ENCODE results near the gene PTCSC3.

- TF ChIP-seq POLR2A (IDR thresholded peaks at IDR 0.05; ENCODE audit: low read length), result no peak
- no peak for TF ChIP-seq HMGXB4 (CRISPR knock-in tag; IDR thresholded peaks at IDR 0.05; ENCODE audit: borderline replicate concordance)
- TF ChIP-seq JUNB (IDR thresholded peaks at IDR 0.05), result no peak
- TF ChIP-seq CEBPB (IDR thresholded peaks at IDR 0.05), result no peak
- no peak for TF ChIP-seq RFX5 (IDR thresholded peaks at IDR 0.05)
- TF ChIP-seq, protein P1, sequence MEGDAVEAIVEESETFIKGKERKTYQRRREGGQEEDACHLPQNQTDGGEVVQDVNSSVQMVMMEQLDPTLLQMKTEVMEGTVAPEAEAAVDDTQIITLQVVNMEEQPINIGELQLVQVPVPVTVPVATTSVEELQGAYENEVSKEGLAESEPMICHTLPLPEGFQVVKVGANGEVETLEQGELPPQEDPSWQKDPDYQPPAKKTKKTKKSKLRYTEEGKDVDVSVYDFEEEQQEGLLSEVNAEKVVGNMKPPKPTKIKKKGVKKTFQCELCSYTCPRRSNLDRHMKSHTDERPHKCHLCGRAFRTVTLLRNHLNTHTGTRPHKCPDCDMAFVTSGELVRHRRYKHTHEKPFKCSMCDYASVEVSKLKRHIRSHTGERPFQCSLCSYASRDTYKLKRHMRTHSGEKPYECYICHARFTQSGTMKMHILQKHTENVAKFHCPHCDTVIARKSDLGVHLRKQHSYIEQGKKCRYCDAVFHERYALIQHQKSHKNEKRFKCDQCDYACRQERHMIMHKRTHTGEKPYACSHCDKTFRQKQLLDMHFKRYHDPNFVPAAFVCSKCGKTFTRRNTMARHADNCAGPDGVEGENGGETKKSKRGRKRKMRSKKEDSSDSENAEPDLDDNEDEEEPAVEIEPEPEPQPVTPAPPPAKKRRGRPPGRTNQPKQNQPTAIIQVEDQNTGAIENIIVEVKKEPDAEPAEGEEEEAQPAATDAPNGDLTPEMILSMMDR (IDR thresholded peaks at IDR 0.05), result no peak
- TF ChIP-seq KDM1A (IDR thresholded peaks at IDR 0.05; ENCODE audit: low read depth), result no peak
- TF ChIP-seq ELK1 (IDR thresholded peaks at IDR 0.05; ENCODE audit: low read depth, low read length), result no peak
- no peak for TF ChIP-seq EP300 (IDR thresholded peaks at IDR 0.05)
- TF ChIP-seq FOXS1 (CRISPR knock-in tag; IDR thresholded peaks at IDR 0.05), result no peak
- TF ChIP-seq, protein P2, sequence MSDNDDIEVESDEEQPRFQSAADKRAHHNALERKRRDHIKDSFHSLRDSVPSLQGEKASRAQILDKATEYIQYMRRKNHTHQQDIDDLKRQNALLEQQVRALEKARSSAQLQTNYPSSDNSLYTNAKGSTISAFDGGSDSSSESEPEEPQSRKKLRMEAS (IDR thresholded peaks at IDR 0.05), result no peak
- no peak for TF ChIP-seq CHD4 (IDR thresholded peaks at IDR 0.05; ENCODE audit: borderline replicate concordance)
Measured at GRCh38 chr14:36222952-36223468, 46.5 kb upstream of the PTCSC3 start.
